NCI-H2227 treated with DMSO at 0.1 percent for 48 hours (cell line): ENCODE measurements around the gene CBX2.

Experiments used
- DNase-seq: peaks from one replicate; lab custom pipeline; 2025; lab: John Stamatoyannopoulos, UW

Gene CBX2

DNA sequence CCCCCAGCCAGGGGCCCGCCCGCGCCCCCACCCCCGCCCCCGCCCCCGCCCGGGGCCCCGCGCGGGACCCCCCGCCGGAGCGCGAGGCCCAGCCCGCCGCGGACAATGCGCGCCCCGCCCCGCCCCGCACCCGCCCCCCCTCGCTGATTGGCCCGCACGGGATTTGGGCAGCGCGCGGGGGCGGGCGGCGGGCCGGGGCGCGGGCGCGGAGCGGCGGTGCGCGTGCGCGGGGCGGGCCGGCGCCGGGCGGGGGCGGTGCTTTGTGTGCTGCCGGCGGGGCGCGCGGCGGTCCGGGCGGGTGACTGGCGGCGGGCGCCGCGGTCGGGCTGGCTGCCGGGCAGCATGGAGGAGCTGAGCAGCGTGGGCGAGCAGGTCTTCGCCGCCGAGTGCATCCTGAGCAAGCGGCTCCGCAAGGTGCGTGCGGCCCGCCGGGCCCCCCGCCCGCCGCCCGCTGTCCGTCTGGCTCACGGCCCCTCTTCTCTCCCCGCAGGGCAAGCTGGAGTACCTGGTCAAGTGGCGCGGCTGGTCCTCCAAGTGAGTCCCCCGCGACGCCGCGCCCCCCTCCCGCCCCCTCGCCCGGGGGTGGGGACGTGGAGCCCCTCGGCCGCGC, at the start of gene CBX2:
CBX2 (plus strand) TSS at position 255 of the 610 bp plus-strand sequence; CDS start at position 343, 88 bp downstream.
- DNase-seq = peak; percentile 69

DNA sequence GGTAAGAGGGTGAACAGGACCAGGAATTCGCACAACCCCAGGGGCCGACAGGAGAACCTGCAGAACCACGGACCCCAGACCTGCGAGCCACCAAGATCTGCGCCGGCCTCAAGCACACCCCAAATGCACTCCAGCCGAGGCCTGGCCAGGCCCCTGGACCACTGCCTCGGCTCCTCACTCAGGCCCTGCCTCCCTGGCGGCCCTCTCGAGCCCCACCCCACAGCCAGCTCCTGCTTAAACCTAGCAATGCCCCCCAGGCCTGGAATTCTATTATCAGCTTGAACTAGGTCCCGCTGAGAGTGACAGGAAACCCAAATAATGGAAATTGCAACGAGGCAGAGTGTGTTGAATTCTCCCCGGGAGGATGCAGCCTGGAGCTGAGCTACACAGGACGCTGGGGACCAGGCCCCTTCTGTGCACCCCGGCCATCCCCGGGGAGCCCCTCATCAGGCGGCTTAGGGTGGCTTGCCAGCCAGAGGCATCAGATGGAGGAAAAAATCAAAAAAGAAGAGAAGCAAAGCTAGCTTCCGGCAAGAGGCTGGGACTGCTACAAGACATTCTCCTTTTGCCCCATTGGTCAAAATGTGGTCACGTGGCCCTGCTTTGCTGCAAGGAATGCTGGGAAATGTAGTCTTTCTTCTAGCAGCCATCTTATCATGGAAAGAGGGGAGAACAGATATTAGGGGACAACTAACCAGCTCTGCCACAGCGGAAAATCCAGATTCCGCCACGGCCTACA, 49.6 kb upstream of the CBX2 start:
- peak; percentile 94 for DNase-seq

DNA sequence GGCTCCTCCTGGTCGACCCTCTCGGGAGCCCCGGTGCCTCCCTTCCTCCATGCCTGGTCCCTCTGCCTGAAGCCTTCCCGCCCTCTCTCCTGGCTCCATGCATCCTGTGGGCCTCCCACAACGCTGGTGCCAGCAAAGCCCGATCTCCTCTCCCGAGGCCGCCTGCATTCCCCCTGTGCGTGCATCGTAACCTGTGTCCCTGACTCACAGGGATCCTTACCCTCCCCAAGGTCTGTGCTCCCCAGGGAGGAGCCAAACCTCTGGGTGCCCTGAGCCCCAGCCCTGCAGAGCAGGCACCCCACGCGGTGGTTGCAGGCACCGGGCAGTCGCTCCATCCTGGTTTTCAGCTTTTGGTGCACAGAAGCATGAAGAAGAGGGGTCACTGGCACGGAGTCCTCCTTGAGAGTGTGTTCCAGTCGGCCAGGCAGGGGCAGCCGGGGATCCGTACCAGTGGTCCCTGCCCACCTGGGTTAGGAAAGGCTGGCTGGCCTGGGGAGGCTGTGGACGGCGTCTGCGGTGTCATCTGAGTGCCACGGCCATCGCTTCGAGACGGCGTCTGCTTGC, 49.0 kb upstream of the CBX2 start:
- DNase-seq = no peak

DNA sequence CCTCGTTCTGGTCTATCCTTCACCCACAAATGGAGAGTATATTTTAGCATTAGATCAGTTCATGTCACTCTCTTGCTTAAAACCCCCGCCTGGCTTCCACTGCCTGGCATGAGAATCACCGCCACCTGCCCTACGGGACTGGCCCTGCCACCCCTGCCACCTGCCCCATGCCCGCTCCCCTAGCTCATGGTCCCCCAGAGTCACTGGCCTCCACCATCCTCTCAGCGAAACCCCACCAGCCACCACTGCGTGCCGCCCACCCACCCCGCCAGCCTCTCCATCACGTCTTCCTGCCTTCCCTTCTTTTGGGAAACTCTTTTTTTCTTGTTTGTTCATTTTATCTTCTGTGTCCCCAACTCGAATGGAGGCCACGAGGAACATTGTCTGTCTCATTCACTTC, 48.2 kb upstream of the CBX2 start:
- DNase-seq = no peak

DNA sequence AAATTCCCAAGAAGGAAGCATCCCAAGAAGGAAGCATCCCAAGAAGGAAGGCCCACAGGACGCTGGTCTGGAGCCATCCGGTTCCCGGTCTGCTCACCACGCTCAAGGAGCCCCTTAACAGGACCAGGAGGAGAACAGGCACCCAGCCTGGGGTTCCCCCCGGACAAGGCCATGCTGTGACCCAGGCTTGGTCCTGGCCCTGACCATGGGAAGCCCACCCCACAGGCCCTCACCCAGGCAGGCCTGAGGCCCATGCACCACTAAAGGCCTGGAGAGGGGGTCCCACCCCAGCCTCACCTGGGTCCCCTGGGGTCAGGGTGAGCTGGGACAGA, 47.5 kb upstream of the CBX2 start:
- DNase-seq = no peak

DNA sequence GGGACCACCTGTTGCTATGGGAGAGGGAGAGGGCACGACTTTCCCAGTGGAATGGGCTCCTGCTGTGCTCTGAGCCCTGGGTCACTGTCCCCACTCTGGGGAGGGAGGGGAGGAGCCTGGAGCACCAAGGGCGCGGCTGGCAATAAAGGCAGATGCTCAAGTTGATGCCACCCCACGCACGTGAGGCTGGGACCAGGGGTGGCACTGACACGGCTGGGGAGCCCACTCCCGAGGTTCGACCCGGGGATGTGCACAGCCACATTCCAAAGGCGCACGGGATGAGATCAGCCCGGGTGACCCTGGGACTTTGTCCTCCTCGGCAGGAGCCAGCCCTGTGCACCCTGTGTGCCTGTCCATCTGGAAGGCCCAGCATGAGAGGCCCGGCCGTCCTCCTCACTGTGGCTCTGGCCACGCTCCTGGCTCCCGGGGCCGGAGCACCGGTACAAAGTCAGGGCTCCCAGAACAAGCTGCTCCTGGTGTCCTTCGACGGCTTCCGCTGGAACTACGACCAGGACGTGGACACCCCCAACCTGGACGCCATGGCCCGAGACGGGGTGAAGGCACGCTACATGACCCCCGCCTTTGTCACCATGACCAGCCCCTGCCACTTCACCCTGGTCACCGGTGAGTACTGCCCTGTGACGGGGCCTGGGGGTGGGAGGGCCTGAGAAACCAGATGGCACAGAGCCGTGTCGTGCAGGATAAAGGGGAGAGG, 47.0 kb upstream of the CBX2 start, which contains the start of gene ENPP7:
ENPP7 (plus strand) TSS at position 175 of the 715 bp plus-strand sequence; CDS start at position 372, 197 bp downstream.
- no peak for DNase-seq

DNA sequence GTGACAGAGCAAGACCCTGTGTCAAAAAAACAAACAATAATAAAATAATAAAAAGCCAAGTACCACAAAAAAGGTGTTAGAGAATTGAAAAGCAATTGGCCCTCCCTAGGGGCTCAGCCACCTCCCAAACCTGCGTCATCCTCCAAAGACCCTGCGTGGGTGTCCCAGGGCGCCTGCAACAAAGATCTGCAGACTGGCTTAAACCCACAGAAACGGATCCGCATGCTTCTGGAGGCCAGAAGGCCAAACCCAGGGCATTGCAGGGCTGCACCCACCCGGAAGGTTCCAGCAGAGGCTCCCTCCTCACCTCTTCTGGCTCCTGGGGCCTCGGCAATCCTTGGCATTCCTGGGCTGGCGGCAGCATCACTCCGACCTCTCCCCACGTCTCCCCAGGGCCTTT, 45.7 kb upstream of the CBX2 start:
- no peak for DNase-seq

DNA sequence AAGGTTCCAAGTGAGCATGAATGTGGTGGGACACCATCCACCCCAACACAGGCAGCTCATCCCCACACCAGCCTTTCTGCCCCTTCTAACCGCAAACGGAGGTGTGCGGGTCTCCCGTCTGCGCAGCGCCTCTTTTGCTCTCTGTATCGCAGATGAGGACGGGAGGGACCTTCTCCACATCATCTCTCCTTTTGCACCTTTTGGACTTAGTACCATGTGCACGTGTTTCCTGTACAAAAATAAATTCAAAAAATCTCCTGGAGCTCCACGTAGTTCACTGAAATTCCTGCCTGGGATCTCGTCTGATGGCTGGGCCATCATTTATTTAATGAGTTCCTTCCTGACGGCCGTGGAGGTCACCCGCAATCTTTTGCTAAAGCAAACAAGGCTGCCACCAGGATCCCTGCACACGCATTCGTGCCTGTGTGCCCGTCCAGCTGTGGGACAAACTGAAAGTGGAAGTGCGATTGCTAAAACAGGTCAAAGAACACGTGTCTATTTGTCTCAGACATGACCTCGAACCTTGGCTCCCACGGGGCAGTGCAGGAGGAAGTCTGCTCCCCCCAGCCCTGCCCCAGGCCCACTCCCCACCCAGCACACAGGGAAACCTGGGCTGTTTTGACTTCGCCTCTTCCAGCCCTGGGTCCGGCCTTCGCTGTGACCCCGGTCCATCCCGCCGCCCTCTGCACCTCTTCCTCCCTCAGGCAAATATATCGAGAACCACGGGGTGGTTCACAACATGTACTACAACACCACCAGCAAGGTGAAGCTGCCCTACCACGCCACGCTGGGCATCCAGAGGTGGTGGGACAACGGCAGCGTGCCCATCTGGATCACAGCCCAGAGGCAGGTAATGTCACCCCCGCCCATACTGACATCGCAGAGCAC, 44.9 kb upstream of the CBX2 start:
- DNase-seq = no peak

DNA sequence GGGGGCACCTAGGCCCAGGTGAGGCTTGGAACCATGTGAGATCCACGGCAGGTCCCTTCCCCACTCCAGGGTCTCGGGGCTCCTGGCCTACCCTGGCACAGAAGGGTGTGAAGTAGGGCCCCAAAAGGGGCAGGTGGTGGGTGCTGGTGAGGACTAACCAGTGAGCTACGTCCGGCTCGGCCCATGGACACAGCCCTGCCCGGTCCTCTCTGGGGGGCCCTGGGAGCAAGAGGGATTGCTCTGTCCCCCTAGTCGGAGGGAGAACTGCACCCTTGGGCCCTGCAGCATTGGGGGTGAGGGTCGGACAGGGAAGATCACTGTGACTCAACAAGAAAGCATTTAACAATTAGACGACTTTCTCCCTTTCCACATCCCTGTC, 44.3 kb upstream of the CBX2 start:
- no peak for DNase-seq

DNA sequence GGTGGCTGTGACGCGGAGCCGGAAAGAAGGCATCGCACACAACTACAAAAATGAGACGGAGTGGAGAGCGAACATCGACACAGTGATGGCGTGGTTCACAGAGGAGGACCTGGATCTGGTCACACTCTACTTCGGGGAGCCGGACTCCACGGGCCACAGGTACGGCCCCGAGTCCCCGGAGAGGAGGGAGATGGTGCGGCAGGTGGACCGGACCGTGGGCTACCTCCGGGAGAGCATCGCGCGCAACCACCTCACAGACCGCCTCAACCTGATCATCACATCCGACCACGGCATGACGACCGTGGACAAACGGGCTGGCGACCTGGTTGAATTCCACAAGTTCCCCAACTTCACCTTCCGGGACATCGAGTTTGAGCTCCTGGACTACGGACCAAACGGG, 42.9 kb upstream of the CBX2 start:
- DNase-seq = no peak

DNA sequence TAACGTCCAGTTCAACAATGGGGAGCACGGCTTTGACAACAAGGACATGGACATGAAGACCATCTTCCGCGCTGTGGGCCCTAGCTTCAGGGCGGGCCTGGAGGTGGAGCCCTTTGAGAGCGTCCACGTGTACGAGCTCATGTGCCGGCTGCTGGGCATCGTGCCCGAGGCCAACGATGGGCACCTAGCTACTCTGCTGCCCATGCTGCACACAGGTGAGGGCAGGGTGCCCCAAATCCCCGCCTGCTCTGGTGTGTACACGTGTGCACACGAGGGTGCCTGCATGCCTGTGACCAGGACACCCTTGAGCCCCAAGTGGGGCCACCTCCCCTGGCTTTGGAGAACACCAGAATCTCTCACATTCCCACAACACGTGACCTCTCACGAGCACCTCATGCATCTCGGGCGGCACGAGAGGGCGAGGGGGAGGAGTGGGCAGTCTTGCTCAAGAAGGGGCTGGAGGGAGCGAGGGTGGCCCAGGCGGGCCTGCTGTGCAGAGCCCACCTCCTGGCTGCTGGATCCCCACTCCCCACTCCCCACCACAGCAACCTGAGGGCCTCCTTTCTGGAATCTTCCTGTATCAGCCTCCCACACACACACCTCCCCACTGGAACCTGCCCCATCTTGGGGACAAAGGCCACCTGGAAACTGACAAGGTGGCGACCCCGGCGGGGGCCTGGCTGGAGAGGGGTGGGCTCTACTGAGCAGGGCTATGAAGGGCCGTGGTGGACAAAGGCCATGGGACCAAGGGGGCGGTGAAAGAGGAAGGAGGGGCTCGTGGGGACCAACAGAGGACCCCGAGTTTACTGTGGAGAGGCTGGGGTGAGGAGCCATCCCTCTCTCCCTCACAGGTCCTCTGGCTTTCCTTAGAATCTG, 40.7 kb upstream of the CBX2 start:
- DNase-seq = no peak

DNA sequence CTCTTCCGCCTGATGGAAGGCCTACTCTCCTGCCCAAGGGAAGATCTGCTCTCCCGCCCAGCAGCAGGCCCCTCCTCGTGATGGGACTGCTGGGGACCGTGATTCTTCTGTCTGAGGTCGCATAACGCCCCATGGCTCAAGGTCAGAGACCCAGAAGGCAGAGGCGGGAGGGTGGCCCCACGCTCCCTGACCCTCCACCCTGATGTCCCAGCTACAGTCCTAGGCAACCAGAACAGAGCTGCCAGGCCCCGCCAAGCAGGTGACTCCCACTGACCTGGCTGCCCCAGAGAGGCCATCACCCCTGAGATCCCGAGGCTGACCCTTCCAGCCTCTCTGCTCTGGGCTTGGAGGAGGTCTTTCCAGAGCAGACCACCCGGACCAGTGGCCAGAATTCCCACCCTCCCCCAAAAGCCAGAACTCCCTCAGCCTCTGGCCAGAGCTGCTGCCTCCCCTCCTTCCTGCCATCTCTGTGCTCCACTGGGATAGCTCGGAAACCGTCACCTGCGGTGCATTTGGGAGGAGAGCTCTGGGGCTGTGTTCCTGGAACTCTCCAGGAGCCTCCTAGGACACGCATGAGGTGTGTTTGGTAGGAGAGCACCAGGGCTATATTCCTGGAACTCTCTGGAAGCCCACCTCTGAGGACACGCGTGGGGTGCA, 39.9 kb upstream of the CBX2 start:
- DNase-seq = no peak

DNA sequence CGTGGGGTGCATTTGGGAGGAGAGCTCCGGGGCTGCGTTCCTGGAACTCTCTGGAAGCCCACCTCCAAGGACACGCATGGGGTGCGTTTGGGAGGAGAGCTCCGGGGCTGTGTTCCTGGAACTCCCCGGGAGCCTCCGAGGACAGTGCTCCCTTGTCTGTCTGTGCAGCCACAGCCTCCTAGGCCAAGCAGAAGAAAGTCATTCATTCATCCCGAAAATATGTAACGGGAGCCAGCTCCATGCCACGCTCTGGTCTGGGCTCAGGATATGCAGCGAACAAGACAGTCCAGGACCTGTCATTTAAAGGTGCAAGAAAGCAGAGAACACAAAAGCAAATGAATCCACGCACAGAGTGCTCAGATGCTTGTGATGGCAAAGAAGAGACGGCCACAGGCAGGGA, 39.3 kb upstream of the CBX2 start:
- DNase-seq = no peak

DNA sequence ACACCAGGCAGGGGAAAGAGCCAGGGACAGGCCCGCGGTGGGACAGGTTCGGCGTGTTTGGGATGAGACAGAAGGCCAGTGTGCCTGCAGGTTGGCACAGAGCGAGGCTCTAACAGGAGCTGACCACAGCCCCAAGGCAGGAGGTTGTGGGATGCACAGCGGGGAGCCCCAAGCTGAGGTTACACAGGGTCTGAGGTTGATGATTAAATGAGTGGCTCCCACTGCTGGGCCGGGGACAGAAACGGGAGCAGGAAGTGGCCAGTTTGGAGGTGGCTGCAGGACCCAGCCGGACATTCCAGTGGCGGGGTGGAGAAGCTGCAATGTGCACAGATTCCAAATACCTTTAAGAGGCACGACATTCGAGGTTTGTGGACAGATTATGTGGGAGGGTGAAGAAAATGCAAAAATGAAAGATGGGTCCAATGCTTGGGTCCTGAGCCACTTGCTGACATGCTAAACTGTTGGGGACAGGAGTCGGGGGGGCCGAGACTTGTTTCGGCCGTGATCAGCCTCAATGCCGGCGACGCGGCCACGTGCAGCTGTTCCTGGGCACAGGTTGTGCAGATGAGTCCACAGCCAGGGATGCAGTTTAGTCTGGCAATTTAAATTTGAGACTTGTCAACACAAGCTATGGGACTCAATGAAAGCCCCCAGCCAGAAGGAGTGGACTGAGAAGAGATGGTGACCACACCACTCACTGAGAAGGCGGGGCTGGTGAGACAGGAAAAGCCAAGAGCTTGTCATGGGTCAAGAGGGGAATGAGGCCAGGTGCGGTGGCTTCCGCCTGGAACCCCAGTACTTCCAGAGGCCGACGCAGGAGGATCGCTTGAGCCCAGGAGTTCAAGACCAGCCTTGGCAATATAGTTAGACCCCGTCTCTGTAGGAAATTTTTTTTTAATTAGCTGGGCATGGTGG, 38.5 kb upstream of the CBX2 start:
- DNase-seq = no peak

DNA sequence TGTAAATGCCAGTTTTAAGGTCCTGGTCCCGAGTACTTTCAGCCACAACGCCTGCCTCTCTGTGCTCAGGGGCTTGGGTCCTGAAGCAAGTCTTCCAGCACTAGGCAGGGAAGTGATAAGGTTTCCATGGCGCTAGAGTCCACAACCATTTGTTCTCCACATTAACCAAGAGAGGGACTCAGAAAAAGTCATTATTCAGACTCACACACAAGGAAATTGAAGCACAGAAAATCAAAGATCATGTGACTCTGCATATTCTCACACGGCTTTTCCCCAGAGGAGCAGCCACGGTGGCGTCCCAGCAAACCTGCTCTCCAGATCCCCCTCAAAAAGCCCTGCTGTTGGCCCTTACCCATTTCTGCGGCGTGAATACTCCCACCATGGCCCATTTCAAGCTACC, 37.5 kb upstream of the CBX2 start:
- DNase-seq = no peak

DNA sequence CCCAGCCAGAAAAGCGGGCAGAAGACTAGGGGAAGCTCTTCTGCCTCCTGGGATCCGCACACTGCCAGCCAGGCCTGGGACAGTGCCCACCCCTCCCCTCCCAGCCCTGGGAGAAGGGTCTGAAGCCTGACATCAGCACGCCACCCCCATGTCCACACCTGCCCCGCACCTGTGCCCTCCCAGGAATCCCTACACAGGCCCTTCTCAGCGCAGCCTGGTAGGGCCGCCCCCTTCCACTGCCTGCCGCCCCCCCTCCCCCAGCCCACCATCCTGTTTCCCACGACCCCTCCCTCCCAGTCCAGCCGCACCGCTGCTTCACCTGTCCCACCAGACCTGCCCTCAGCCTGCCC, 36.6 kb upstream of the CBX2 start:
- no peak for DNase-seq

DNA sequence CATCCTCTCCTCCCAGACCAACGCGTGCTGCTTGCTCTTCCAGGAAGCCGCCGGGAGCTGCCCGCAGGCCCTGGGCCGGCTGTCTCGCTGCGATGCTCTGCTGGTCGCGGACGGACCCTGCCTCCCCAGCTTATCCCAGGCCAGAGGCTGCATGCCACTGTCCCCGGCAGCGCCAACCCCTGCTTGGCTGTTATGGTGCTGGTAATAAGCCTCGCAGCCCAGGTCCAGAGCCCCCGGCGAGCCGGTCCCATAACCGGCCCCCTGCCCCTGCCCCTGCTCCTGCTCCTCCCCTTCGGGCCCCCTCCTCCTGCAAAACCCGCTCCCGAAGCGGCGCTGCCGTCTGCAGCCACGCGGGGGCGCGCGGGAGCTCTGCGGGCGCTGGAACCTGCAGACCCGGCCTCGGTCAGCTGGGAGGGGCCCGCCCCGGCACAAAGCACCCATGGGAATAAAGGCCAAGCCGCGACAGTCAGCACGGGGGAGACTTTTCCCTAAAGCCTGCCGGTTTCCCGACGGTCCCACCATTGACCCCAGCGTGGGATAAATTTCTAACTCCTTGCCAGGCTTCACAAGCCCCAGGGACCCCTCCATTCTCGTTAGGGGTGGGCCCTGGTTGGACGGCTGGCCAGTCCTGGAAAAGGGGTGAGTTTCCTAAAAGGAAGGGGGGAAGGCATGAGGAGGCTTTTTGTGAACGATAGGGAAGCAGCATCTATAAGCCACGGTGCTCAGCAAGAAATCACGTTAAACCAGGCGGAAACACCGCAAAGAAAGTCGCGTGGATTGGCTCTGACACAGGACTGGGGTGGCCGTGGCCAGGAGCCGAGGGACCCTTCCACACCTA, 36.0 kb upstream of the CBX2 start:
- DNase-seq = peak; percentile 67

DNA sequence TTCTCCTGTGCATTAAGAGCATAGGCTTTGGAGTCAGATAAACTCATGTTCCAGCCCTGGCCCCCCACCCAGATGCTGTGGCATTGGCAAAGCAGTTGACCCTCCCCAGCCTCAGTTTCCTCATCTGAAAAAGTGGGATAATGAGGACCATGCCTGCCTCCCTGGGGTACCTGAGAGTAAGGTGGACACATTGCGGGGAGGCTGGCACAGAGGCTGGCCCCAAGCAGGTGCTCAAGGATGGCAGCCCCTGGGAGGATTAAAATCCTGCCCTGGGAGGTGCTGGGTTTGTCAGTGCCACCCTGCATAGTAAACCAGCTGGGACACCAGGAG, 35.4 kb upstream of the CBX2 start:
- DNase-seq = no peak
